Activated T-cell treated with anti-CD3 and anti-CD28 coated beads, Interleukin-2, amount 50 U/mL, for 1 hour (primary cell): ENCODE data around the gene TRIP12.
A peak's percentile ranks its signal among the peaks of the same experiment; 100 is the strongest.
"Not testable (repeated sequence)": the region's sequence is repeated elsewhere in the genome, so short reads cannot be mapped to it uniquely, and the experiment has no call there.

Experiments
- DNase-seq: peaks from one replicate; pipeline ENCODE4 v3.0.0-alpha.2; 2020

Gene TRIP12

DNA sequence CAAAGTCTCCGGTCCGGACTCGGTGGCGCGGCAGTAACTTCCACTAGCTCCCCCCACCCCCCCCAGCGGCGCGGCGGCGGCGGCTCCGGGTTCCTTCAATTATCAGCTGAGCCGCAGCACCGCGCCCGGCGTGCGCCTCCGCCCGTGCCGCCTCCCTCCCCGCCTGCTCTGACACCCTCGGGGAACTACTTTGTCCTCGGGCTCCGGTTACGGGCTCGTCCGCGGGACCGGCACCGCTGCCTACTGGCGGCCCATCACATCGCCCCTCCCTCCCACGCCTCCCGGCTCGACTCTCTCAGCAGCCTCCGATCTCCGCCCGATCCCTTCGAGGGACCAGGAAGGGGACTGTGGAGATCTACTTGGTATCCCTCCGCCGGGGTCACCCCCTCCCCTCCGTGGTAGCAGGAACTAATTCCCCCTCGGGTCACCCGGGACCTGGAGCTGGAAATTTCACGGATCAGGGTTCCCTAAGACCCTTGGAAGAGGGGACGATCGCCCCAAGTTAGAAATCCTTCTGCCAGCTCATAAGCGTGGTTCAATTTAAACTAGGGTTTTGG is at the start of gene TRIP12:
TRIP12 (minus strand) TSS at position 118 of the 557 bp plus-strand sequence. CDS start 41,930 bp downstream, outside the sequence.
- peak; percentile 95 for DNase-seq

- DNase-seq = no peak
Observed at GRCh38 chr2:229971298-229971790, 49.5 kb upstream of the TRIP12 start.

DNA sequence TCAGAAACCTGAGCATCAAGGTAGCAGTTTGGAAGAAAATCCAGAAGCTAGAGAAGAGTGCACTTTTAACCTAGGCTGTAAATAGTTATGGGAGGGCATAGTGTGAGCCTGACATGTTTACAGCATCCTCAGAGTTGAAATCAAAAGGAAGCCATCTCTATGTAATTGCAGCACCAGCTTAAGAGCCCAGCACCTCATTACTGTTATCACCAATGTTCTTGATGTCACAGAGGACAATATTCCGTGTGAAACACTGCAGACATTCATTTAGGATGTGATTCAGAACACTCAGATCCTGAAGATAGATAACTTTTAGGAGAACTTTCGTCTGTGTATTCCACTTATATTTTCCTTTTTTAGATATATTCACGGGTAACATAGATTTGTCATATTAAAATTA is 48.6 kb upstream of the TRIP12 start:
- no peak for DNase-seq

DNA sequence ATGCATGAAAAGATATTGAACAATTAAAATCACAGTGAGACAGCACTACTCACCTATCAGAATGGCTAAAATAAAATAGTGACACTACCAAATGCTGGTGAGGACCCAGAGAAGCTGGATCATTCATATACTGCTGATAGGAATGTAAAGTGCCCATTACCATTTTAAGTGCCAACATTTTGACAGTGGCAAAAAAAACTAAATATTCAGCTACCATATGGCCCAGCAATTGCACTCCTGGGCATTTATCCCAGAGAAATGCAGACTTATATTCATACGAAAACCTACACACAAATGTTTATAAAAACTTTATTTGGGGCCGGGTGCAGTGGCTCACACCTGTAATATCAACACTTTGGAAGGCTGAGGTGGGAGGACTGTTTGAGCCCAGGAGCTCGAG is 48.1 kb upstream of the TRIP12 start:
- no peak for DNase-seq

- not testable (repeated sequence) for DNase-seq
Observed at GRCh38 chr2:229963596-229963995, 41.8 kb upstream of the TRIP12 start.

- no peak for DNase-seq
Observed at GRCh38 chr2:229956491-229956890, 34.7 kb upstream of the TRIP12 start.

- no peak for DNase-seq
Observed at GRCh38 chr2:229955663-229956062, 33.9 kb upstream of the TRIP12 start.

DNA sequence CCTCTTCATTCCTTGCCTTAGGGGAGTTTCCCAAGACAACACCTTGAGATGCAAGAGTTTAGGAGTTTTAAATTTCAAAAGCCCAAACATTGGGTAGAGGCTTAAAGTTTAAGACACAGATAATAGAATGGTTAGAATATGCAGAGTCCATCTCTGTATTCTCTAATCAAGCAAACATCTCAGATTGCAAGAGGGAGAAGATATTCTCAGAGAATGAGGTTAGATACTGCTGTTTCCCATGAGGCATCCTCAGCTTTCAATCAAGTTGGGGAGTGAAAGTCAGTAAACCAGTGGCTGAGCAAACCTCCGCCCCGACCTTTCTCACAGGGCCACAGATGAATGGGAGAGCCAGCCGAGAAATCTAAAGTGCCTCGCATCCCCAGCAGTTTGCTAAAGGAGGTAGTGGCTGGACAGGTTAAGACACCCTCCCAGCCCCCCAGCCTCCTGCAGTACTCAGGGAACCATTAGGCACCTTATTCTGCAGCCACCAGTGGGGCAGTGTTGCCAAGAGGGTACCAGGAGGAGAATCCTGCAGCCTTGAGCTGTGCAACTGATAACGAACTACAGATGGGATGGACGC is 30.5 kb upstream of the TRIP12 start:
- DNase-seq = no peak

GRCh38 chr2:229947544-229947943 is 25.7 kb upstream of the TRIP12 start:
- no peak for DNase-seq

DNA sequence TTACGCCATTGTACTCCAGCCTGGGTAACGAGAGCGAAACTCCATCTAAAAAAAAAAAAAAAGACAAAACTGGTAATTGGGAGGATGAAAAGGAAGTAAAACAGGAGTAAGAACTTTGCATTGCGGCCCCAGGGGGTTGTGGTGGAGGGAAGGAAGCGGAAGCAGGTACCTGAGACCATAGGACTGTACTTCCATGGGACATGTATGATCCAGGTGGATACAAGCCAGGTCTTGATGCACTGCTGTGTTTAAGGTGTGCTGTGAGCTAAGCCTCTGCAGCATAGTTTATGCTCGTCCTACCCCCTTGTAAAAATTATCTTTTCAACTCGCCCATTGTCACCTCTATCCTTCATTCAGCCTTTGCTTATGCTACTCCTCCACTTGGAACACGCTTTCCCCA is 24.2 kb upstream of the TRIP12 start:
- no peak for DNase-seq

DNA sequence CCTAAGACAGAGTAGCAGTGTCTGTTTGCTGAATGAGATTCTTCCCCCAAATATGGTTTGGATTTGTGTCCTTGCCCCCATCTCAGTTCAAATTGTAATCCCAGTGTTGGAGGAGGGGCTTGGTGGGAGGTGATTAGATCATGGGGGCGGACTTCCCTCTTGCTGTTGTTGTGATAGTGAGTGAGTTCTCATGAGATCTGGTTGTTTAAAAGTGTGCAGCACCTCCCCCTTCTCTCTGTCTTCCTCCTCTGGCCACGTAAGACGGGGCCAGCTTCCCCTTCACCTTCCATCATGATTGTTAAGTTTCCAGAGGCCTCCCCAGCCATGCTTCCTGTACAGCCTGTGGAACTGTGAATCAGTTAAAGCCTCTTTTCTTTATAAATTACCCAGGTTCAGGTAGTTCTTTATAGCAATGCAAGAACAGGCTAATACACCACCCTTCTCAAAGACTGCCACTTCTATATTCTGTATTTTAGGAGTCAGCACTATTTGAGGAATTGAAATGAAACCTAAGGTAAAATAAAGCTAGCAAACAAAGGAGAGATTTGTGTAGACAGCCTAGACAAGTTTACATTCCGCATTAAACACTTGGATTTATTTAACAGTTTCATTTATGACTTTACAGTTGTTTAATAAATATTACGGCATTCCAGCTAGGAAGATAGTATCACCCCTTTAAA is 22.1 kb upstream of the TRIP12 start:
- DNase-seq = no peak

DNA sequence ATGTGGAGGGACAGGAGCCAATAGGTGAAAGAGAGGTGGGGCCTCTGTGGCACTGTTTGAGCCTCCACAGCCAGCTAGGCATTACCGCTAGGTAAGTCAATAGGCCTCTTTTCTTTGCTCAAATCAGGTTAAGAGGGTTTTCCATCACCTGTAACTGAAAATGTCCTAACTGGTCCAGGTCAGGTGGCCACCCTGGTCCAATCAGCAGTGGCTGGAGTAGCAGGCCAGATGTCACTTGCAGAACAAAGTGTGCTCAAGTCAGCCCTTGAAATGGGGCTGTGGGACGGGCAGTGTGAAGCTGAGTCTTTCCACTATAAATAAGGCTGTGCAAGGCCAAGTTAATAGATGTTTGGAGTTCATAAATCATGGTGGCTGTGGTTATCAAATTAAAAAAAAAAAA is 21.4 kb upstream of the TRIP12 start:
- DNase-seq = no peak

GRCh38 chr2:229942671-229943070 is 20.9 kb upstream of the TRIP12 start:
- no peak for DNase-seq

GRCh38 chr2:229937537-229937936 is 15.7 kb upstream of the TRIP12 start:
- no peak for DNase-seq

- DNase-seq = no peak
Observed at GRCh38 chr2:229931241-229931640, 9.4 kb upstream of the TRIP12 start.

DNA sequence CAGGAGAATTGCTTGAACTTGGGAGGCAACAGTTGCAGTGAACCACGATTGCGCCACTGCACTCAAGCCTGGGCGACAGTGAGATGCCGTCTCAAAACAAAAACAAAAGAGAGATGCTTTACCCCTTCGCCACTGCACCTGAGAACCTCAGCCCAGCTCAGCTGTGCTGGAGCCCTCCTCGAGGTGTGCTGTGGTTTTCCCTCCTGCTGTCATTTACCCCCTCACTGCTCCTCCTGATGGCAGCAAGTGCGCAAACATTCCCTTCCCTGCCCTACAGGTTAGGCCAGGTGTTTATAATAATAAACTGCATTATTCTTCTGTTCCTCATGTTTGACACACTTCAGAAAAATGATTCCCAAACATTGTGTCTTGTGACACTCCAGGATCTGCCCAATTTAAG is 8.8 kb upstream of the TRIP12 start:
- DNase-seq = no peak

- DNase-seq = no peak
Observed at GRCh38 chr2:229927817-229928321, 6.1 kb upstream of the TRIP12 start.

DNA sequence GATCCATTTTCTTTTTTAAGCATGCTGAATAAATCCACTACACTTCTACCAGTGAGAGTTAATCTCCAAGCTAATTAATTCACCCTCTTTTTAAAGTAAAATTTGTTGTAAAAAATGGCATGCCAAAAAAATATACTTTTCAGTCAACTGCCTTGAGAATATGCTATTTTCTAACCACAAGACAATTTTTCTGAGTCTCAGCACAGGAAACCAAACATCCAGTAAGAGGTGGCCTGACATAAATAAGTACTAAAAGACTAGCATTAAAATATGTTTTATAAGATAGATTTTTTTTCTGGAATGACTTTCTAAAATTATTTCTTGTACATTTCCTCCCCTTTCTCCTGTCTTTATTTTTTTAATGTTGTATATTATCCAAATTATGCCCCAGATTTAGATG is 3.4 kb upstream of the TRIP12 start:
- no peak for DNase-seq

- DNase-seq = not testable (repeated sequence)
Observed at GRCh38 chr2:229924541-229924940, 2.7 kb upstream of the TRIP12 start.

DNA sequence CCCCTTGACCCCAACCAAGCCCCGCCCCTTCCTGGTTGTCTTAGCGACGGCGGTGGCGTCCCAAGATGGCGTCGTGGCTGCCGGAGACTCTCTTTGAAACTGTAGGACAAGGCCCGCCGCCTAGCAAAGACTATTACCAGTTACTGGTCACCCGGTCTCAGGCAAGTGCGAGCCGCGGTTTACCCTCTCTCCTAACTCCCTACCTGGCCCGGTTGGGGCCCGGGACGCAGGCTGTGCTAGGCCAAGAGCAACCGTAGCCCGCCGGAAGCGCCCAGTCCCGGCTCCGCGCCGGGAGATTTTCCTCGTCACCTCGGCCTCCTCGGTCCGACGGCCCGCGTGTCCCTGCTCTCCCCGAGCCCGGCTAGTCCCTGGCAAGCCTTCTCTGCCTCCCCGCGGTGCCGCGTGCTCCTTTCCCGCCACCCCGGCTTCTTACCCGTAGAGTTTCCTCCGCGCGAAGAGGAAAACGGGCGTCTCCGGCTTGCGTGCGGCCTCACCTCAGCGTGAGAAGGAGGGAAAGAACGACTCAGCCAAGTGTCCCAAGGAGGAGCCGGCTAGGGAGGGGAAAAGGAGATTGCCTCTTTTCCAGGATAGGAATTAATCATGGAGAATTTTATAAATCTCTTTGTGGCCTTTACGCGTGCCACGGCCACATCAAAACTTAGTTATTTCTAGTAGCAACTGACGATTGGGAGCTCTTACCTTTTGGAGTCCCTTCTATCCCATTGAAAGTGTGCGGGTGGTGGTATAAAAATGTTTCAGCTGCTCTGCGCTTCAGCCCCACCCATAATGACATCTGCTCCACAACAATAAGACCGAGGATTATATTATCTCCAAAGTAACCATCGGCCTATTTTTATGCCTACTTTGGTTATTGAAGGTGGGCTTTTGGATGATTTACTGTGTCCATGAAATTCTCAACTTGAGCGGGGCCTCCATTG is 909 bp upstream of the TRIP12 start, which contains the start of gene FBXO36:
FBXO36 (plus strand) TSS at position 55 of the 938 bp plus-strand sequence; CDS start at position 66, 11 bp downstream.
- no peak for DNase-seq

DNA sequence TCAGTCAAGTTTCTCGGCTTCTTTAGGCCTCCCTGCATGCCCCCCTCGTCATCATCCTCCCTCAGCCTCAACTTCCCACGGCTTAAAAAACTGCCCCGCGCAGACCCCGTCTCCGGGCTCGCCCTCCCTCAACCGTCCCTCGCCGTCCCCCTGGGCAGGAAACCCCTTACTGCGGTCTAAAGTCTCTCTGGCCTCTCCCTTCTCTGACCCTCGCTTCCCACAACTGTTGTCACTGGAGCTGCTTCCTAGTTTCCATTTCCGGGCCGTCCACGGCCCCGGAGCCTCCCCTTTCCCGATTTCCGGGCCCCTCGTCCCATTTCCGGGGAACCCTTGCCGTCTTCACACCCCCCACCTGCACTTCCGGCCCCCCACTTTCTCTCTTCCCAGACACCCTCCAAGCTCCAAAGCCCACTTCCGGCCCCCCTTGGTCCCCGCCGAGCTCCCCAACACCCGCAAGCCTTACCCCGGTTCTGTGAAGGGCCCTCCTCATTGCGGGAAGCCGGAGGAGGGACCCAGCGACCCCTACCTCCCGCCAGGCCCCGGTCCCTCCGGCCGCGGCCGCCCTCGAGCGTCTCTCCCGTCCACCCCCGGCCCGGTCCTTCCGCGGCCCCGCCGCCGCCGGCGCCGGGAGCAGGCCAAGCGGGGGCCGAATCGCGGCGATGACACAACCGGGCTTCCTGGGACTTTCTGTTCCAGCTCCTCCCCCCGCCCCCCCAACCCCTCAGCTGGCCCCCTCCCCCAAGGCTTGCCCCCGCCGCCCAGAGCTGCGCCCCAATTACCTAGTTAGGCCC is 513 bp downstream of the TRIP12 start:
- peak; percentile 74 for DNase-seq
